NK-92 (cell line): ENCODE measurements around the gene CCDC150.
"Not testable (repeated sequence)": the region's sequence is repeated elsewhere in the genome, so short reads cannot be mapped to it uniquely, and the experiment has no call there.

Experiments
- DNase-seq: peaks from one replicate; lab custom pipeline; 2025; ENCODE audit not compliant: unreplicated experiment; lab: John Stamatoyannopoulos, UW

The CCDC150 gene

GRCh38 chr2:196639180-196640030 lies at the start of gene CCDC150:
TSS of gene CCDC150 (plus strand) at chr2:196639715. CDS start at chr2:196639767, 52 bp downstream.
- peak; percentile 70 for DNase-seq

- no peak for DNase-seq
Observed at GRCh38 chr2:196590286-196590685, 49.2 kb upstream of the CCDC150 start.

- no peak for DNase-seq
Observed at GRCh38 chr2:196591004-196591403, 48.5 kb upstream of the CCDC150 start.

- DNase-seq, result no peak
Observed at GRCh38 chr2:196591621-196592022, 47.9 kb upstream of the CCDC150 start.

GRCh38 chr2:196592331-196592910 lies 47.1 kb upstream of the CCDC150 start:
- no peak for DNase-seq

- no peak for DNase-seq
Observed at GRCh38 chr2:196592911-196593881, 46.3 kb upstream of the CCDC150 start, which contains the start of gene HECW2. TSS of gene HECW2 (minus strand) at chr2:196593554.

- DNase-seq, result no peak
Observed at GRCh38 chr2:196594158-196594557, 45.4 kb upstream of the CCDC150 start.

GRCh38 chr2:196597531-196597930 lies 42.0 kb upstream of the CCDC150 start:
- DNase-seq, result no peak

GRCh38 chr2:196598412-196598811 lies 41.1 kb upstream of the CCDC150 start:
- DNase-seq, result no peak

- no peak for DNase-seq
Observed at GRCh38 chr2:196598846-196599245, 40.7 kb upstream of the CCDC150 start.

- no peak for DNase-seq
Observed at GRCh38 chr2:196601430-196602306, 37.8 kb upstream of the CCDC150 start.

- no peak for DNase-seq
Observed at GRCh38 chr2:196604196-196604595, 35.3 kb upstream of the CCDC150 start.

- DNase-seq, result no peak
Observed at GRCh38 chr2:196606516-196606915, 33.0 kb upstream of the CCDC150 start.

GRCh38 chr2:196607073-196607472 lies 32.4 kb upstream of the CCDC150 start:
- DNase-seq, result no peak

GRCh38 chr2:196607896-196608295 lies 31.6 kb upstream of the CCDC150 start:
- not testable (repeated sequence) for DNase-seq

- DNase-seq, result no peak
Observed at GRCh38 chr2:196609806-196610205, 29.7 kb upstream of the CCDC150 start.

- DNase-seq, result no peak
Observed at GRCh38 chr2:196610796-196611195, 28.7 kb upstream of the CCDC150 start.

- no peak for DNase-seq
Observed at GRCh38 chr2:196613302-196613701, 26.2 kb upstream of the CCDC150 start.

GRCh38 chr2:196617430-196617829 lies 22.1 kb upstream of the CCDC150 start:
- DNase-seq, result no peak

GRCh38 chr2:196618661-196619060 lies 20.9 kb upstream of the CCDC150 start:
- DNase-seq, result no peak
